ENCODE data around the gene ZNF311. TPM values are rescaled to one million over a fixed set of nuclear protein-coding genes. Genes with fewer than 3 reads are reported as not detected.

ZNF311 gene
- total and polyA plus RNA-seq, 9 of the 15 experiments (the other 6 are each of a cell fraction or from before 2014, with no cell fraction given) = 5.1 to 10.0 (median 7.5) TPM

GRCh38 chr6:28980852-28981430 is 24.2 kb downstream of the ZNF311 start (continued):
- no peak for TF ChIP-seq ZNF282 (CRISPR knock-in tag; IDR thresholded peaks at IDR 0.05)
- TF ChIP-seq MTA1 (IDR thresholded peaks at IDR 0.05; ENCODE audit: borderline replicate concordance) = peak; percentile 92
- TF ChIP-seq PURB (CRISPR knock-in tag; IDR thresholded peaks at IDR 0.05; ENCODE audit: low read depth) = no peak
- TF ChIP-seq MBD2 (IDR thresholded peaks at IDR 0.05; ENCODE audit: borderline replicate concordance, low read depth) = peak; percentile 85
- TF ChIP-seq ADNP (tag; IDR thresholded peaks at IDR 0.05) = no peak
- no peak for TF ChIP-seq TRIM25 (IDR thresholded peaks at IDR 0.05; ENCODE audit: borderline replicate concordance)
- TF ChIP-seq KLF10 (CRISPR knock-in tag; IDR thresholded peaks at IDR 0.05) = no peak
- no peak for TF ChIP-seq ZNF41 (CRISPR knock-in tag; conservative IDR thresholded peaks at IDR 0.05)
- peak; percentile 92 for TF ChIP-seq CBFA2T3 (IDR thresholded peaks at IDR 0.05)
- TF ChIP-seq ZBTB1 (CRISPR knock-in tag; IDR thresholded peaks at IDR 0.05; ENCODE audit: borderline replicate concordance, low read depth) = no peak
- no peak for TF ChIP-seq ZNF398 (CRISPR knock-in tag; IDR thresholded peaks at IDR 0.05)
- no peak for TF ChIP-seq ZNF79 (CRISPR knock-in tag; IDR thresholded peaks at IDR 0.05; ENCODE audit: low read depth)
- peak; percentile 47; the same call in 1 of the 2 replicates for TF ChIP-seq POLR2G (IDR thresholded peaks at IDR 0.05; ENCODE audit: low read depth, low read length)
- peak; percentile 55; the same call in 1 of the 2 replicates for TF ChIP-seq RB1 (IDR thresholded peaks at IDR 0.05; ENCODE audit: low read depth)
- TF ChIP-seq NR2C1 (IDR thresholded peaks at IDR 0.05) = peak; percentile 69
- TF ChIP-seq NR2C1 (tag; IDR thresholded peaks at IDR 0.05) = peak; percentile 87
- no peak for TF ChIP-seq ZNF507 (tag; conservative IDR thresholded peaks at IDR 0.05)
- no peak for TF ChIP-seq BACH1 (tag; IDR thresholded peaks at IDR 0.05)
- no peak for TF ChIP-seq ZNF75A (CRISPR knock-in tag; IDR thresholded peaks at IDR 0.05)
- TF ChIP-seq CHCHD3 (CRISPR knock-in tag; IDR thresholded peaks at IDR 0.05) = no peak
- TF ChIP-seq GABPA (tag; conservative IDR thresholded peaks at IDR 0.05; ENCODE audit: low read depth) = no peak; the same call in 1 of the 2 replicates
- no peak for TF ChIP-seq ZFP91 (CRISPR knock-in tag; IDR thresholded peaks at IDR 0.05)
- peak; percentile 91 for TF ChIP-seq GTF2E2 (tag; IDR thresholded peaks at IDR 0.05)
- no peak for TF ChIP-seq ZNF23 (CRISPR knock-in tag; IDR thresholded peaks at IDR 0.05)
- no peak for TF ChIP-seq BCL6 (CRISPR knock-in tag; IDR thresholded peaks at IDR 0.05)
- no peak for TF ChIP-seq ZNF174 (CRISPR knock-in tag; IDR thresholded peaks at IDR 0.05)
